Activated CD8-positive, alpha-beta T cell treated with anti-CD3 and anti-CD28 coated beads, Interleukin-2, amount 10 ng/mL, durations not matched to agents 7 days and 5 days (primary cell): ENCODE data around the gene SURF1. TPM values are rescaled to one million over a fixed set of nuclear protein-coding genes. Genes with fewer than 3 reads are reported as not detected.

ENCODE experiments used
- ATAC-seq: fragments of 150-1000 bp; cut with Tn5 transposase; one replicate; pipeline ENCODE4 v1.10.0; 2021; ENCODE audit warnings: moderate library complexity
- CTCF ChIA-PET: fragments of 350-600 bp; sonication (Branson Sonifier 250); formaldehyde crosslinking; loops from one replicate; lab custom pipeline; 2021; ENCODE audit warnings: antibody characterized with exemption; lab: Charles Lee
- POLR2A ChIA-PET: fragments of 350-600 bp; sonication (Branson Sonifier 250); formaldehyde crosslinking; loops from one replicate; lab custom pipeline; 2021; ENCODE audit warnings: antibody characterized with exemption; lab: Charles Lee
- DNase-seq: peaks from one replicate; pipeline ENCODE4 v3.0.0-alpha.2; 2020
- H3K27ac Mint-ChIP-seq: one replicate; pipeline ENCODE4 v1.8.0; 2021; ENCODE audit warnings: mild to moderate bottlenecking, mixed read lengths
- H3K27me3 Mint-ChIP-seq: one replicate; pipeline ENCODE4 v1.8.0; 2021; ENCODE audit warnings: low read depth, mixed read lengths
- H3K36me3 Mint-ChIP-seq: one replicate; pipeline ENCODE4 v1.8.0; 2021; ENCODE audit warnings: low read depth, mixed read lengths
- H3K4me1 Mint-ChIP-seq: one replicate; pipeline ENCODE4 v1.8.0; 2021; ENCODE audit warnings: low read depth, mixed read lengths
- H3K4me3 Mint-ChIP-seq: one replicate; pipeline ENCODE4 v1.8.0; 2021; ENCODE audit warnings: mild to moderate bottlenecking, mixed read lengths
- H3K9me3 Mint-ChIP-seq: one replicate; pipeline ENCODE4 v1.8.0; 2022; ENCODE audit warnings: mixed read lengths; ENCODE audit not compliant: insufficient read depth
- total RNA-seq, 2 experiments: library from RNA; stranded (reverse); gene quantifications; one replicate each; pipeline ENCODE4 v1.2.3, GENCODE V29; 2021

Gene SURF1
- total RNA-seq: 10 to 100 TPM; 37.4 to 39.1 TPM

GRCh38 chr9:133356391-133357091 is at the start of gene SURF1, which contains the start of gene SURF2:
Gene SURF1 (minus strand): TSS chr9:133356487. CDS start chr9:133356453, 34 bp downstream.
Gene SURF2 (plus strand): TSS chr9:133356550. CDS start chr9:133356593, 43 bp downstream.
- no peaks in the 10 kb centered on the region for H3K9me3 Mint-ChIP-seq
- H3K27ac Mint-ChIP-seq: peak within 1 kb of the TSS; percentile 90
- H3K27me3 Mint-ChIP-seq: no peaks in the 10 kb centered on the region
- peaks cover 44% of the 10 kb centered on the region for H3K36me3 Mint-ChIP-seq
- ChIA-PET CTCF (interaction anchor here (0.7 to 5.3 kb wide), 9 partner anchors 10 to 176 kb away, joined by 3 to 54 read pairs (median 4); partner anchors contain the start of gene STKLD1), POLR2A (interaction anchor here (0.8 to 8.7 kb wide), 7 partner anchors 9 to 123 kb away, joined by 3 to 160 read pairs (median 6); partner anchors contain the start of genes MED22, RPL7A, SLC2A6 and STKLD1)
- peaks cover 56% of the 10 kb centered on the region for H3K4me1 Mint-ChIP-seq
- peak; percentile 94 for DNase-seq
- peak within 1 kb of the TSS; percentile 86 for H3K4me3 Mint-ChIP-seq
- ATAC-seq: peak; percentile 89

GRCh38 chr9:133405508-133406438 is 49.5 kb upstream of the SURF1 start:
- CTCF ChIA-PET: interaction anchor here (0.6 to 1.8 kb wide), 9 partner anchors 10 to 321 kb away, joined by 3 to 9 read pairs (median 4); partner anchors contain the start of gene RPL7A
- no peak overlapping the region for H3K4me3 Mint-ChIP-seq
- H3K9me3 Mint-ChIP-seq: no peaks in the 10 kb centered on the region
- H3K27me3 Mint-ChIP-seq: no peaks in the 10 kb centered on the region
- POLR2A ChIA-PET: no interaction called here
- peaks cover 38% of the 10 kb centered on the region for H3K36me3 Mint-ChIP-seq
- ATAC-seq: no peak
- H3K4me1 Mint-ChIP-seq: peaks cover 12% of the 10 kb centered on the region
- DNase-seq: no peak
- H3K27ac Mint-ChIP-seq: no peak overlapping the region

GRCh38 chr9:133404454-133405002 is 48.2 kb upstream of the SURF1 start:
- ATAC-seq (no peak), DNase-seq (no peak)
- H3K4me1 Mint-ChIP-seq: peaks cover 12% of the 10 kb centered on the region
- no peaks in the 10 kb centered on the region for H3K9me3 Mint-ChIP-seq
- ChIA-PET POLR2A (no interaction called here), CTCF (interaction anchor here (1.0 to 1.8 kb wide), 6 partner anchors 33 to 218 kb away, joined by 3 to 6 read pairs (median 4); partner anchors contain the start of genes SURF1 and SURF2)
- H3K27ac Mint-ChIP-seq: no peak overlapping the region
- peaks cover 28% of the 10 kb centered on the region for H3K36me3 Mint-ChIP-seq
- H3K27me3 Mint-ChIP-seq: no peaks in the 10 kb centered on the region
- H3K4me3 Mint-ChIP-seq: no peak overlapping the region

- DNase-seq: peak; percentile 72
- peak; percentile 57 for ATAC-seq
- POLR2A ChIA-PET: no interaction called here
- no peaks in the 10 kb centered on the region for H3K27me3 Mint-ChIP-seq
- H3K4me3 Mint-ChIP-seq: no peak overlapping the region
- no peaks in the 10 kb centered on the region for H3K9me3 Mint-ChIP-seq
- H3K36me3 Mint-ChIP-seq: peaks cover 27% of the 10 kb centered on the region
- CTCF ChIA-PET: interaction anchor here (1.0 to 1.8 kb wide), 8 partner anchors 20 to 218 kb away, joined by 3 to 7 read pairs (median 4); partner anchors contain the start of genes SURF1 and SURF2
- H3K27ac Mint-ChIP-seq: peak overlapping the region; percentile 34
- H3K4me1 Mint-ChIP-seq: peaks cover 12% of the 10 kb centered on the region
Observed at GRCh38 chr9:133403766-133404453, 47.6 kb upstream of the SURF1 start.

- H3K9me3 Mint-ChIP-seq: no peaks in the 10 kb centered on the region
- POLR2A ChIA-PET: interaction anchor here (1.3 kb wide), 1 partner anchor 28 kb away, joined by 6 read pairs; no protein-coding TSS in a partner anchor
- no peaks in the 10 kb centered on the region for H3K27me3 Mint-ChIP-seq
- CTCF ChIA-PET: interaction anchor here (1.6 kb wide), 1 partner anchor 19 kb away, joined by 7 read pairs; no protein-coding TSS in a partner anchor
- peak overlapping the region; percentile 25 for H3K27ac Mint-ChIP-seq
- no peak overlapping the region for H3K4me3 Mint-ChIP-seq
- H3K36me3 Mint-ChIP-seq: peaks cover 23% of the 10 kb centered on the region
- peaks cover 12% of the 10 kb centered on the region for H3K4me1 Mint-ChIP-seq
- ATAC-seq (no peak), DNase-seq (no peak)
Observed at GRCh38 chr9:133402689-133403088, 46.4 kb upstream of the SURF1 start.

- Mint-ChIP-seq H3K9me3 (no peaks in the 10 kb centered on the region), H3K27me3 (no peaks in the 10 kb centered on the region), H3K27ac (no peak overlapping the region), H3K36me3 (peaks cover 15% of the 10 kb centered on the region), H3K4me3 (no peak overlapping the region), H3K4me1 (peaks cover 5% of the 10 kb centered on the region)
- ChIA-PET POLR2A (no interaction called here), CTCF (no interaction called here)
- DNase-seq: no peak
- no peak for ATAC-seq
Observed at GRCh38 chr9:133401588-133401987, 45.3 kb upstream of the SURF1 start.

- no peaks in the 10 kb centered on the region for H3K9me3 Mint-ChIP-seq
- ChIA-PET POLR2A (no interaction called here), CTCF (interaction anchor here (0.9 kb wide), 1 partner anchor 17 kb away, joined by 3 read pairs; the partner anchor contains the start of gene REXO4)
- H3K36me3 Mint-ChIP-seq: peaks cover 3% of the 10 kb centered on the region
- H3K4me3 Mint-ChIP-seq: no peak overlapping the region
- DNase-seq (no peak), ATAC-seq (no peak)
- peaks cover 5% of the 10 kb centered on the region for H3K4me1 Mint-ChIP-seq
- no peaks in the 10 kb centered on the region for H3K27me3 Mint-ChIP-seq
- no peak overlapping the region for H3K27ac Mint-ChIP-seq
Observed at GRCh38 chr9:133400292-133400691, 44.0 kb upstream of the SURF1 start.

GRCh38 chr9:133397895-133398294 is 41.6 kb upstream of the SURF1 start:
- Mint-ChIP-seq H3K27me3 (no peaks in the 10 kb centered on the region), H3K27ac (no peak overlapping the region), H3K36me3 (peaks cover 2% of the 10 kb centered on the region), H3K4me3 (no peak overlapping the region), H3K4me1 (peaks cover 5% of the 10 kb centered on the region), H3K9me3 (no peaks in the 10 kb centered on the region)
- POLR2A ChIA-PET: no interaction called here
- DNase-seq (no peak), ATAC-seq (no peak)
- CTCF ChIA-PET: no interaction called here

GRCh38 chr9:133397370-133397769 is 41.1 kb upstream of the SURF1 start:
- Mint-ChIP-seq H3K27ac (no peak overlapping the region), H3K36me3 (peaks cover 2% of the 10 kb centered on the region), H3K9me3 (no peaks in the 10 kb centered on the region), H3K4me3 (no peak overlapping the region), H3K4me1 (peaks cover 5% of the 10 kb centered on the region), H3K27me3 (no peaks in the 10 kb centered on the region)
- ATAC-seq (no peak), DNase-seq (no peak)
- CTCF ChIA-PET: interaction anchor here (1.3 kb wide), 1 partner anchor 21 kb away, joined by 5 read pairs; the partner anchor contains the start of gene STKLD1
- POLR2A ChIA-PET: no interaction called here

GRCh38 chr9:133396952-133397351 is 40.7 kb upstream of the SURF1 start:
- ATAC-seq (no peak), DNase-seq (no peak)
- Mint-ChIP-seq H3K9me3 (no peaks in the 10 kb centered on the region), H3K27me3 (no peaks in the 10 kb centered on the region), H3K27ac (no peak overlapping the region), H3K4me3 (no peak overlapping the region), H3K4me1 (peaks cover 2% of the 10 kb centered on the region), H3K36me3 (peaks cover 2% of the 10 kb centered on the region)
- ChIA-PET POLR2A (interaction anchor here (0.7 kb wide), 1 partner anchor 112 kb away, joined by 3 read pairs; no protein-coding TSS in a partner anchor), CTCF (interaction anchor here (1.3 kb wide), 1 partner anchor 20 kb away, joined by 5 read pairs; the partner anchor contains the start of gene STKLD1)
